ENCODE measurements around the gene EDDM3A.

DNA sequence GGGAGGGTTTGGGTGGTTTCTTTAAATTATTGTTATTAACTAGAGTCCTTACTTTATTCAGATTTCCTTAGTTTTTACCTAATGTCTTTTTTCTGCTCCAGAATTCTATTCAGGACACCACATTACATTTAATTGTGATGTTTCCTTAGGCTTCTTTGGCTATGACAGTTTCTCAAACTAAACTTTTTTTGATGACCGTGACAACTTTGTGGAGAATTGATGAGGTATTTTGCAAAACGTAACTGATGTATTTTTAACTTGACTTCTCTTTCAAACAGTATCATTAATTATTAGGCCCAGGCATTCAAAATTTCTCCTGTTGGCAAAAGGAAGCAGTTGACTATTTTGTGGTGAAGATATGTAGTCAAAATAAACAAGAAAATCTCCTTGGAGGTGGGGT is 45.9 kb downstream of the EDDM3A start:
- TF ChIP-seq EZH2phosphoT487 (IDR thresholded peaks at IDR 0.05; ENCODE audit: low read length), result no peak
- TF ChIP-seq, protein P1, sequence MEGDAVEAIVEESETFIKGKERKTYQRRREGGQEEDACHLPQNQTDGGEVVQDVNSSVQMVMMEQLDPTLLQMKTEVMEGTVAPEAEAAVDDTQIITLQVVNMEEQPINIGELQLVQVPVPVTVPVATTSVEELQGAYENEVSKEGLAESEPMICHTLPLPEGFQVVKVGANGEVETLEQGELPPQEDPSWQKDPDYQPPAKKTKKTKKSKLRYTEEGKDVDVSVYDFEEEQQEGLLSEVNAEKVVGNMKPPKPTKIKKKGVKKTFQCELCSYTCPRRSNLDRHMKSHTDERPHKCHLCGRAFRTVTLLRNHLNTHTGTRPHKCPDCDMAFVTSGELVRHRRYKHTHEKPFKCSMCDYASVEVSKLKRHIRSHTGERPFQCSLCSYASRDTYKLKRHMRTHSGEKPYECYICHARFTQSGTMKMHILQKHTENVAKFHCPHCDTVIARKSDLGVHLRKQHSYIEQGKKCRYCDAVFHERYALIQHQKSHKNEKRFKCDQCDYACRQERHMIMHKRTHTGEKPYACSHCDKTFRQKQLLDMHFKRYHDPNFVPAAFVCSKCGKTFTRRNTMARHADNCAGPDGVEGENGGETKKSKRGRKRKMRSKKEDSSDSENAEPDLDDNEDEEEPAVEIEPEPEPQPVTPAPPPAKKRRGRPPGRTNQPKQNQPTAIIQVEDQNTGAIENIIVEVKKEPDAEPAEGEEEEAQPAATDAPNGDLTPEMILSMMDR (IDR thresholded peaks at IDR 0.05; ENCODE audit: low read length), result no peak
